GM19099 (cell line): ENCODE measurements around the gene EIF2S3B.

Experiments
- POLR2A ChIP-seq: IDR thresholded peaks from 3 replicates; pipeline ENCODE4 v1.6.1; 2011; ENCODE audit warnings: low read depth; ENCODE audit not compliant: insufficient read length; ENCODE audit errors: extremely low read depth

The EIF2S3B gene

DNA sequence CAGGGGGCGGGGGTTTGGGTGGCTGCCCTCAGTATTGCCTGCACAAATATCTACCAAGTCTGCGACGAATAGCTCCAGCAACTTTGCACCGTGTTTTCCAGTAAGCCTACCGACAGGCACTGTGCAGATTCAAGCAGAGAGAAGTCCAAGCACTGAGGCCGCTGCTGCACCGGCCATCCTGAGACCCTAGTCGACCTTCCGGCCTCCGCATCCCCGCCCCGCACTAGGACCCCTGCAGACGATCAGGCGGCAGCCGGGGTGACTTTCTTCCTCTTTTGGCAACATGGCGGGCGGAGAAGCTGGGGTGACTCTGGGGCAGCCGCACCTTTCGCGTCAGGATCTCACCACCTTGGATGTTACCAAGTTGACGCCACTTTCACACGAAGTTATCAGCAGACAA, at the start of gene EIF2S3B:
Gene EIF2S3B, plus strand, starts transcription at position 271 of the 400 bp plus-strand sequence. Its CDS starts 13 bp downstream, at position 284.
- no peak for TF ChIP-seq POLR2A

DNA sequence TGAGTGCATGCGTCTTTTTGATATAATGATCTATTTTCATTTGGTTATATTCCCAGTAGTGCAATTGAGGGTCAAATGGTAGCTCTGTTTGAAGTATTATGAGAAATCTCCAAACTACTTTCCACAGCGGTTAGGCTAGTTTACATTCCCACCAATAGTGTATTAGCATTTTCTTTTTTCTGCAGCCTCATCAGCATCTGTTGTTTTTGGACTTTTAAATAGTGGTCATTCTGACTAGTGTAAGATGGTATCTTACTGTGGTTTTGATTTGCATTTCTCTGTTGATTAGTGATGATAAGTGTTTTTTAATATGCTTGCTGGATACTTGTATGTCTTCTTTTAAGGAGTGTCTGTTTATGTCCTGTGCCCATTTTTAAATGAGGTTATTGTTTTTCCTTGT, 48.8 kb upstream of the EIF2S3B start:
- TF ChIP-seq POLR2A, result no peak

DNA sequence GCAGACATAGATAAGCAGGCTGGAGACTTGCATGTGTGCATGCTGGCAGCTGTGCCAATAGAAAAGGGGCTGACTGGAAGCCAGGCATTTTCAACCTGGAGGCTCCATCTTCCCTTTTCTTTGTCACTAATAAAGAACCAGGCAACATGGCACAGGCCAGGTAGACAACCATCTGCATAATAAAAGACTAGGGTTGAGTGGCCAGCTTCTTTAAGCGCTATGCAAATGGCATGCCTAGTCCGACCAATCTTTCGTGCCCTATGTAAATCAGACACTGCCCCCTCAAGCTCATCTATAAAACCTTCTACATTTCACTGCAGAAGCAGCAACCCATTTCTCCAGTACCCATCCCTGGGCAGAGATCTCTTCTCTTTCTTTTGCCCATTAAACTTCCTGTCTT, 47.9 kb upstream of the EIF2S3B start:
- no peak for TF ChIP-seq POLR2A

DNA sequence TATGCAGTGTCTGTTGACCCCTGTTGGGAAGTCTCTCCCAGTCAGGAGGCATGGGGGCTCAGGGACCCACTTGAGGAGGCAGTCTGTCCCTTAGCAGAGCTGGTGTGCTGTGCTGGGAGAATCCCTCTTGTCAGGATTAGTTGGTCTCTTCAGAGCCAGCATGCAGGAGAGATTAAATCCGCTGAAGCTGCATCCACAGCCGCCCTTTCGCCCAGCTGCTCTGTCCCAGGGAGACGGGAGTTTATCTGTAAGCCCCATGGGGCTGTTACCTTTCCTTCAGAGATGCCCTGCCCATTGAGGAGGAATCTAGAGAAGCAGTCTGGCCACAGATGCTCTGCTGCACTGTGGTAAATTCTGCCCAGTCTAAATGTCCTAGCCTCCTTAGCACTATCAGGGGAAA, 39.4 kb upstream of the EIF2S3B start:
- no peak for TF ChIP-seq POLR2A

DNA sequence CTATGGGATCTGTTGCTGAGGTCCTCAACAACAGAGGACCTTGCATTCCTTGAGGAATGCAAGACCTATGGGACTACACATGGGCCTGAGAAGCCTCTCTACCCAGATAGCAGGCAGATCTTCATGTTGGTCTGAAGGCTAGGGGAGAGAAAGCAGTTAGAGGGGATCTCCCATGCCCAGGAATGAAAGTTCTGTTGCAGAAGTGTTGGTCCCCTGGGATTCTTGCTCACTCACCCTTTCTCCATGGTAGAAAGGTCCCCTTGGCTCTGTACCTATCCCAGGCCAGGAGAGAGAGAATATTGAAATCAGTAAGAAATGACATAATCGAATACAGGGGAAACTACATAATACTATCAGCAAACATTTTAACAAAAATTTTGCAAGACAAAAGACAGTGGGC, 36.0 kb upstream of the EIF2S3B start:
- no peak for TF ChIP-seq POLR2A

DNA sequence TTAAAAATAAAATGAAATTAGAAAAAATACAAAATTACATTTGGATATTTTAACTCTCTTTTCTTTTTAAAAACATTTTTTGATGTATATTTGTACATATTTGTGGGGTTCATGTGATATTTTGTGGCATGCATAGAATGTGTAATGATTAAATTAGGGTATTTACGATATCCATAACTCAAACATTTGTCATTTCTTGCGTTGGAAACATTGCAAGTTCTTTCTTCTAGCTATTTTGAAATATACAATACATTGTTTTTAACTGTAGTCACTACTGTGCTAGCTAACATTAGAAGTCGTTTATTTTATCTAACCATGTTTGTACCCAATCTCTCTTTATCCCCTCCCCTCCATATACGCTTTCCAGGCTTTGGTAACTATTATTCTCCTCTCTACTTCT, 13.9 kb upstream of the EIF2S3B start:
- TF ChIP-seq POLR2A, result no peak

DNA sequence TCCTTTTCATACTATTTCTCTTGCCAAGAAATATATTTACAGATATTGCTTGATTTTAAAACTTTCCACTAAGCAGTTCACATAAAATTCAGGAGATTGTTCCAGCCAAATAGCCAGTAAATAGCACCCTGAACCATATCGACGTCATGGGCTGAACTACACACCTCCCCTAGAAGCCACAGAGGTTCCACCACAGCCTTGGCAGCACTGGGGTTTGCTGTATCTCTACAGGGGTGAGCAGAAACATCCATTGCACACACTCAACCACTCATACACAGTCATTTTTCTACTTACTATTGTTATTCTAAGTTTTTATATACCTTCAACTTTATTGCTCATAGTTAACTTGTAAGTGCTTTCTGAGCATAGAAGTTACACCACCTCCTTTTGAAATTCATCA, 8.1 kb upstream of the EIF2S3B start:
- TF ChIP-seq POLR2A, result no peak

DNA sequence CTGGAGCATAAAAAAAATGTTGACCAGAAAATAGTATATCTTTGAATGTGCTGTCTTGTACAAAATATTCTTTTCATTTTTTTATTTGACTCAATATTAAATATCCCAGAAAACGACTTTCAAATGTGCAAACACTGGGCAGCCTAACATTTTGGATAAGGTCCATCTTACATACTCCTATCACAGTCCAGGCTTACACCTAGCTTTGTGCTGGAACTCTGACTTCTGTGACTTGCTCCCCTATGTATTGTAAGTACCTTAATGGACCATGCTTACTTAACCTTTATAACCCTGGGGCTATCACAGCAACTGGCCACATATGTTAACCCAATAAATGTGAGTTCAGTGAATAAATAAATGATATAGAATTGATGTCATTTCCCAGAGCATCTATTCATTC, 7.6 kb upstream of the EIF2S3B start:
- no peak for TF ChIP-seq POLR2A

DNA sequence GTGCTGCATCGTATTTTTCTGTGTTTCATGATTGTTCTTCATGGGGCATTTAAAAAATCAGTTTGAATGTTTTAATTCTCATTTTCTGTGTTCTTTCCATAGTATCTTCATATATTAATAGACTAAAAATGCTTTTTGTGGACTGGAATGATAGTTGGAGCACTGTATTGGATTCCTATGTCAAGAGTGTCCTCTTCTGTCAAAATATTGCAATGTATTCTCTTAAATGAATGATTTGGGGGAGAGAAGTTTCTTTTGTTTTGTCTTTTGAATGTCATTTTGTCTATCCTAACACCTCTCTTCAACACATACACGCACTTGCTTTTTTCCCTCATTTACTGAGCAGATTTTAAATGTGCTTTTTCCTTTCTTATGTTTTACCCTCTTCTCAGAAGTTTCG, 4.7 kb upstream of the EIF2S3B start:
- no peak for TF ChIP-seq POLR2A

DNA sequence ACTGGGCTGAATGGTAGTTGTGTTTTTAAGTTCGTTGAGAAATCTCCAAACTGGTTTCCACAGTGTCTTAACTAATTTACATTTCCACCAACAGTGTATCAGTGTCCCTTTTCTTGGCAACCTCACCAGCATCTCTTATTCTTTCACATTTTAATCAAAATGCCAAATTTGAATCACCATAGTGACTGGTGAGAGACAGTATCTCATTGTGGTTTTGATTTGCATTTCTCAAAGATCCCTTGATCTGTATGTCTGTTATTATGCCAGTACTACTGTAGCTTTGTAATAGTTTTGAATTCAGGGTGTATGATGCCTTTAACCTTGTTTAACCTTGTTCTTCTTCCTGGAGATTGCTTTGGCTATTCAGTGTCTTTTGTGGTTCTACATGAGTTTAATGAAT, 2.2 kb upstream of the EIF2S3B start:
- no peak for TF ChIP-seq POLR2A

DNA sequence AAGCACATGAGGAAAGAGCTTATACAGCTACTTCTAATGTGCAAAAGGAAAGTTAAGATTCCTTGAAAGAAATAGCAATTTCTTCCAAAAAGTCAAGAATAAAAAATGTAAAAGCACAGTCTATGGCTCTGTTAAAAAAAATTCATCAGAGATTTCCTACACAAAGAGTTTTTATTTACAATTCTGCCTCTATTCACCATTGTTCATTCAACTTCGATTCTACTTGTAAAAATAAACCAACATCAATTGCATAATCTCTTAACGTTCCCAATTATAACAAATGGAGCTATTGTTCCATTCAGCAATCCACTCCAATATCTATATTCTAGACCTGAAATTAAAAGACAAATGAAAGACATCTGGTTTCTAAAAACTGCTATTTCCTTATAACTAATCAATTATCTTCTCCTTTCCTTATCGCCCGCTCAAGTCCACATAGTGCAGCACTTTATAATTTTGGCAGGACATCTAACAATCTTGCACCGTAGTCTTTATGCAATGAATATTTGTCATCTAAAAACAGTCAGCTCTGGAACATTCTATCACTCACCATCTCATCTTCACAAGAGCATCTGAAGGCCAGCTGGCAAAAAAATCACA, 6.2 kb downstream of the EIF2S3B start:
- no peak for TF ChIP-seq POLR2A

DNA sequence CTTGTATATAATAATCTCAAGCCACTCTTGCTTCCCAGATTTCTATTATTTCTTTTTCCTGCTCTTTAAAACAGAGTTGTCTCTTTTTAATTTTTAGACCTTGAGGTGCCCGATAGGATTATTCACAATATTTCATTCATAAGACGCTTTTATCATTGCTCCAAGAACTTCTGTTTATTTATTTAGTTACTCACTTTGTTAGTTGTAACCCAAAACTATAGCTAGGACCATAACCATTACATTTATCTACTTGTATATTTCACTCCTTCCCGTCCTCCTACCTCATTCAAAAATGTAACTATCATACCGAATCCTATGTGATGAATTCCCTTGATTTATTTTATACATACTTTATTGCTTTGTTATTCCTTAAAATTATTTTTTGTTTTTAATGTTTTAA, 7.1 kb downstream of the EIF2S3B start:
- no peak for TF ChIP-seq POLR2A

DNA sequence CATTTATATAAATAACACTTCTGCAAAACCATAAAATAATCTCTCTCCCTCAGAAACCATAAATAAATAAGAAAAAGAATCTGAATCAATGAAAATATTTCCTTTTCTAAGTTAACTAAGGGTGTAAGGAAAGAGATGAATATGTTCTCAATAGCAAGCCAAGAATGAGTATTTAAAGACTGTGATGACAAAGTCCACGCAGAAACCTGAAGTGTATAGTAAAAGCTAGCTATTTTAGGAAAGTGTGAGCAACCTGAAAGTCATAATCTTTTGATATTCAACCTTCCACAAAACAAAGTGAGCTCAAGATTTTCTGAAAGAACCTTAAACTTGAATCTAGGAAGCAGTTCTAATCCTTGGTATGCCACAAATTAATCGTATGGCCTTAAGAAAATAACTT, 15.9 kb downstream of the EIF2S3B start:
- no peak for TF ChIP-seq POLR2A

DNA sequence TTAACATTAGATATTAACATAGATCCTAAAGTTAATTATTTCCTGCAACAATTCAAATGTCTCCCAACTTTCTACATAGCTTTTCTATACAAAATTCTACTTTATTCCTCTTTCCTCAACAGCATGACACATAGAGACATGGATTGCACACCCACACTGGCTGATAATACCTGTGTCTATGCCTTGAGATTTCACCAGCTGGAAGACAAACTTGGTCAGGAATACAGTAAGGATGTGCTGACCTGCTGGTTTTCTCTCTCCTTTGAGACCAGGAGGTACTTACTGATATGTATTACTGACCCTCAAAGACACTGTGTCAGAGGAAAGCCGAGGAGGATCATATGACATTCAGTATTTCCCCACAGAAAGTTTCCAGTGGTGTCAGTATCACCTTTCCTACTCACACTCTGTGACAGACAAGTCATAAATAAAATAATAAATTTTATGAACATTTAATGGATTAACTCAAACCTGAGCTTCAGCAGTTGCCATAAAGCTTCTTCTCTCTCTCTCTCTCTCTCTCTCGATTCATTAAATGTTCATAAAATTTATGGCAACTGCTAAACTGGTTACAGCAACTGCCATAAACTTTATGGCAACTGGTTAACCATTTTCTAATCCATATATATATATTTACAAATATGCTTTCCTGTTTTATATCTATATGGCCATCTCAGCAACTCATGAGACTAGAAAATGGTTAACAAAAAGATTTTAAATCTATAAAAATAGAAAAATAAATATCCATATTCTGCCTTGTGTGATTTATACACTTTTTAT, 22.7 kb downstream of the EIF2S3B start:
- no peak for TF ChIP-seq POLR2A

DNA sequence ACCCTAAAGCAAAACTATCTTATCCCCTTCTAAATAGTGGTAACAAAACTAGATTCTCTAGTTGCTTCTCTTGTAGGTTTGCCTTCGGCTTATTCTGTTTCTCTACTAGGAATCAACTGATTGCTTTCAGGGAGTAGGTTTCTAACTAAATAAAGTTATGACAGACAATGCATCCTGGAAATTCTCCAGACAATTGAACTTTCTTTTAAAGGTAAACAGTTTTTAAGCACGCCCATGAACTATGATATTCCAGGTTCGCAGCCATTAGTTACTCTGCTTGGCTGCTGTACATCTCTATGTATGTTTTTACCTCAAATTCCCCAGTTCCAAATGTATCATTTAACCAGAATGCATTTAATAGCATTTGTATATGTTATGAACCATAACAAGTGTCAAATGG, 23.9 kb downstream of the EIF2S3B start:
- no peak for TF ChIP-seq POLR2A

DNA sequence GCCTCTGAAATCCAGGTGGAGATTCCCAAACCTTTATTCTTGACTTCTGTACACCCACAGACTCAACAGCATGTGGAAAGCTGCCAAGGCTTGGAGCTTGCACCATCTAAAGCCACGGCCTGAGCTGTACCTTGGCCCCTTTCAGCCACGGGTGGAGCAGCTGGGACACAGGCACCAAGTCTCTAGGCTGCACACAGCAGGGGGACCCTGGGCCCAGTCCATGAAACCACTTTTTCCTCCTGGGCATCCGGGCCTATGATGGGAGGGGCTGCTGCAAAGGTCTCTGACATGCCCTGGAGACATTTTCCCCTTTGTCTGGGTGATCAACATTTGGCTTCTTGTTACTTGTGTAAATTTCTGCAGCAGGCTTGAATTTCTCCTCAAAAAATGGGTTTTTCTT, 32.0 kb downstream of the EIF2S3B start:
- no peak for TF ChIP-seq POLR2A

DNA sequence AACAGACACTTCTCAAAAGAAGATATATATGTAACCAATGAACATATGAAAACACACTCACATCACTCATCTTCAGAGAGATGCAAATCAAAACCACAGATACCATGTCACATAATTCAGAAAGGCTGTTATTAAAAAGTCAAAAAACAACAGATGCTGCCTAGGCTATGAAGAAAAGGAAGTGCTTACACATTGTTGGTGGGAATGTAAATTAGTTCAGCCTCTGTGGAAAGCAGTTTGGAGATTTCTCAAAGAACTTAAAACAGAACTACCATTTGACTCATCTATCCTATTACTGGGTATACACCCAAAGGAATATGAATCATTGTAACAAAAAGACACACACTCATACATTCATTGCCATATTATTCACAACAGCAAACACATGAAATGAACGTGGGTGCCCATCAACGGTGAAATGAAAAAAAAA, 35.1 kb downstream of the EIF2S3B start:
- no peak for TF ChIP-seq POLR2A

DNA sequence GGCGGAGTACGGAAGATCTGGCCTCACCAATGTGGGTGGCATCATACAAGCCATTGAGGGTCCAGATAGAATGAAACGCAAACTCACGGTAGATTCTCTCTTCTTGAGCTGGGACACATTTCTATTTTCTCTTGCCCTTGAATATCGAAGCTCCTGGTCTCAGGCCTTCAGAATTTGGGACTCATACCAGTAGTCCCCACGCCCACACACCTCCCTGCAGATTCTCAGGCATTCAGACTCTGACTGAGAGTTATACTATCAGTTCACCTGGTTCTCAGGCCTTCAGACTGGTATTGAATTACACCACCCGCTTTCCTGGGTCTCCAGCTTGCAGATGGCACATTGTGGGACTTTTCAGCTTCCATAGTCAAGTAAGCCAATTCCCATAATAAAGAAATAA, 37.8 kb downstream of the EIF2S3B start:
- TF ChIP-seq POLR2A, result no peak

DNA sequence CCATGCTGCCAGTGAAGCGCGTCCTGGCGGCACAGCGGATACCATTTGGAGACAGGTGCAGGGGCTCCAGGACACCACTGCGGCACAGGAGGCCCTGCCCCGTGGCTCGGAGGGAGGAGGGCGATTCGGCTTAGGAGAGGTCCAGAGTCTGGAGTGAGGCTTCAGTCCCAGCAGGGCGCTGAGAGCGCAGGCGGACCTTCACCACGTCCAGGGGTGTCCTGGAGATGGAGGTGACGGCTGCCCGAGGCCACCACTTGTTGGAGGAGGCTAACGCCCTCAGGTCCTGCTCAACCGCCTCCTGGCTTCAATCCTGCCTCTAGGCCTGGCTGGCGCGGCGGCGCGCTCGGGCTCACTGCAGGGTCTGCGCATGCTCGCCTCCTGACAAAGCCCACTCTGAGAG, 45.7 kb downstream of the EIF2S3B start:
- no peak for TF ChIP-seq POLR2A
